Suprapubic skin (tissue), 2 donors: ENCODE data around the gene ZFYVE26.

Experiments used
- EP300 ChIP-seq: sonication (generic); formaldehyde crosslinking; IDR thresholded peaks from one replicate; pipeline ENCODE4 v1.6.1; 2017; ENCODE audit warnings: antibody characterized with exemption
- POLR2A ChIP-seq, 2 donors: fragments of 450-650 bp; IDR thresholded peaks; one replicate each; pipeline ENCODE4 v1.6.1; 2017; ENCODE audit warnings: antibody characterized with exemption in 2 of 2, mild to moderate bottlenecking in 2 of 2, moderate library complexity in 2 of 2

DNA sequence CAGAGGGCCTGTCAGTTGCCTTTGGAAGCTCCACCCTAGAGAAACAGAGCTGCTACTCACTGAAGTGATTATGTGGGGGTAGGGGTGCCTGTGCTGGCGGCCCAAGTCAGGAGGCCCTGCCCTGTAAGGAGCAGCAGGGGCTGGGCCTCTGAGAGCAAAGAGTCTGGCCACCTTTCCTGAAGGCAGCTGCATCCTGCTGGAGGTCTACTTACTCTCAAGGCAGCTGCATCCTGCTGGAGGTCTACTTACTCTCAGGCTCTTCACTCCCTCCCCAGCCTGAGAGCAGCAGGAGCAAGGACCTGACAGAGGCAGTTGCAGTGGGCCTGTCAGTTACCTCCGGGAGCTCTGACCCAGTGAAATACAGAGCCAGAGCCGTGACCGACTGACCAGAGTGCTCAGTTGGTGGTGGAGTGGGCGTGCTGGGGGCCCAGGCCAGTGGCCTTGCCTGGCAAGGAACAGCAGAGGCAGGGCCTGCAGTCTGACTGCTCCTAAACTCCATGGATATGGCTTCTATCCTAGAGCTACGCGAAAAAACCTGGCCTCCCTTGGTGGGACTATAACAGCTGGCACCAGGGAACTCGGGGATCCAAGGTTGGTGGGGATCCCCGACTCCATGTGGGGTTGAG lies 35.5 kb upstream of the ZFYVE26 start:
- TF ChIP-seq EP300: no peak
- TF ChIP-seq POLR2A (IDR thresholded peaks at IDR 0.05): no peak
